Ishikawa (cell line): Measurements from ENCODE around the gene PPIP5K2.

Experiments
- USF1 ChIP-seq: IDR thresholded peaks from 2 replicates; pipeline ENCODE4 v1.6.1; 2012
- ZBTB7A ChIP-seq: IDR thresholded peaks from 2 replicates; pipeline ENCODE4 v1.6.1; 2012; ENCODE audit warnings: low read depth

GRCh38 chr5:103119070-103119764 is 884 bp upstream of the PPIP5K2 start:
- TF ChIP-seq ZBTB7A (no peak), USF1 (no peak)
